Lung (tissue), 12 donors: ENCODE measurements around the gene HLCS. TPM values are rescaled to one million over a fixed set of nuclear protein-coding genes. Genes with fewer than 3 reads are reported as not detected.
A peak's percentile ranks its signal among the peaks of the same experiment; 100 is the strongest.

Experiments used
- ATAC-seq: fragments of 200-7000 bp; cut with Tn5 transposase; one replicate; pipeline ENCODE4 v1.9.1; 2020; ENCODE audit warnings: moderate number of reproducible peaks; ENCODE audit not compliant: insufficient read depth, low FRiP score
- DNase-seq, 3 donors: peaks; one replicate each; pipeline ENCODE4 v3.0.0-alpha.2; 2013 to 2017
- H3K27ac ChIP-seq, 2 donors: one replicate each; pipeline ENCODE4 v1.5.1; 2013; ENCODE audit warnings: mild to moderate bottlenecking in 2 of 2, moderate library complexity in 2 of 2, control low read depth in 1 of 2, inconsistent platforms in 1 of 2, low read depth in 1 of 2, low read length in 1 of 2
- H3K27me3 ChIP-seq, 3 donors: one replicate each; pipeline ENCODE4 v1.5.1; 2013; ENCODE audit warnings: low read length in 2 of 3; ENCODE audit not compliant: control insufficient read depth in 3 of 3, insufficient read depth in 3 of 3
- H3K36me3 ChIP-seq, 4 donors: one replicate each; pipeline ENCODE4 v1.5.1; 2013; ENCODE audit warnings: low read length in 4 of 4, mild to moderate bottlenecking in 1 of 4, moderate library complexity in 1 of 4; ENCODE audit not compliant: control insufficient read depth in 4 of 4, insufficient read depth in 4 of 4
- H3K4me1 ChIP-seq, 5 donors: one replicate each; pipeline ENCODE4 v1.5.1; 2013; ENCODE audit warnings: low read length in 5 of 5, mild to moderate bottlenecking in 2 of 5, moderate library complexity in 1 of 5; ENCODE audit not compliant: control insufficient read depth in 5 of 5, insufficient read depth in 5 of 5
- H3K4me3 ChIP-seq: one replicate; pipeline ENCODE4 v1.5.1; 2013; ENCODE audit warnings: mild to moderate bottlenecking, control low read depth, moderate library complexity
- H3K9ac ChIP-seq, 2 donors: one replicate each; pipeline ENCODE4 v1.5.1; 2013; ENCODE audit warnings: low read length in 2 of 2, control low read depth in 1 of 2; ENCODE audit not compliant: insufficient read depth in 1 of 2
- H3K9me3 ChIP-seq, 4 donors: one replicate each; pipeline ENCODE4 v1.5.1; 2013; ENCODE audit warnings: low read length in 3 of 4, mild to moderate bottlenecking in 1 of 4, moderate library complexity in 1 of 4; ENCODE audit not compliant: control insufficient read depth in 4 of 4, insufficient read depth in 3 of 4
- CTCF ChIP-seq: IDR thresholded peaks from 2 replicates; pipeline ENCODE4 v1.5.1; 2012; ENCODE audit warnings: mild to moderate bottlenecking; ENCODE audit errors: control extremely low read depth, extremely low read depth
- WGBS, 2 donors: extraction: QIAGEN DNeasy Blood & Tissue Kit; methylation state at CpG; one replicate each; pipeline ENCODE4 v1.1.7; 2013; 5-methylcytosine and 5-hydroxymethylcytosine counted together
- polyA plus RNA-seq, 2 donors: library from polyadenylated mRNA; stranded (reverse); fragments of 200-250 nt; gene quantifications; one replicate each; pipeline ENCODE4 v1.2.1, GENCODE V29; 2013
- total RNA-seq, 2 donors: library from RNA; depleted of rRNA in 1 of 2; stranded (reverse); fragments of >200 nt in 1 of 2; gene quantifications; one replicate each; pipeline ENCODE4 v1.2.1, GENCODE V29; 2014 to 2021
- donor health status: control.
- donor health status: control.
- donor health status: Bipolar disorder and iron deficiency.
- donor health status: healthy.
- donor health status: DM: yes; HTN: yes; CAD: no.

The HLCS gene
- total and polyA plus RNA-seq, 4 donors: 5.0 to 28.8 (median 17.5) TPM

- WGBS, 2 donors: 94 to 96% methylated on average over 18 of the region's 18 CpGs
- Histone ChIP-seq H3K4me3 (no peak overlapping the region), H3K27me3 (no peaks in the 10 kb centered on the region), H3K9me3 (peaks cover 0 to 1% (median 0%) of the 10 kb centered on the region in 4 donors), H3K27ac (no peak overlapping the region), H3K4me1 (peaks cover 0 to 67% (median 19%) of the 10 kb centered on the region in 5 donors), H3K36me3 (peaks cover 0 to 5% (median 0%) of the 10 kb centered on the region in 4 donors), H3K9ac (no peak overlapping the region)
- TF ChIP-seq CTCF: no peak
- ATAC-seq: no peak
- DNase-seq: no peak
Measured at GRCh38 chr21:36914244-36915013, 52.0 kb downstream of the HLCS start.

- peaks cover 0 to 5% (median 0%) of the 10 kb centered on the region in 4 donors for H3K36me3 ChIP-seq
- ATAC-seq (no peak), DNase-seq (no peak)
- no peak overlapping the region for H3K27ac ChIP-seq
- no peak overlapping the region for H3K4me3 ChIP-seq
- H3K9me3 ChIP-seq: peaks cover 0 to 1% (median 0%) of the 10 kb centered on the region in 4 donors
- H3K4me1 ChIP-seq: peaks cover 0 to 58% (median 20%) of the 10 kb centered on the region in 5 donors
- no peaks in the 10 kb centered on the region for H3K27me3 ChIP-seq
- 96 to 98% methylated on average over 8 of the region's 8 CpGs for WGBS, 2 donors
- TF ChIP-seq CTCF: no peak
- H3K9ac ChIP-seq: no peak overlapping the region
Measured at GRCh38 chr21:36913247-36914169, 53.0 kb downstream of the HLCS start.

DNA sequence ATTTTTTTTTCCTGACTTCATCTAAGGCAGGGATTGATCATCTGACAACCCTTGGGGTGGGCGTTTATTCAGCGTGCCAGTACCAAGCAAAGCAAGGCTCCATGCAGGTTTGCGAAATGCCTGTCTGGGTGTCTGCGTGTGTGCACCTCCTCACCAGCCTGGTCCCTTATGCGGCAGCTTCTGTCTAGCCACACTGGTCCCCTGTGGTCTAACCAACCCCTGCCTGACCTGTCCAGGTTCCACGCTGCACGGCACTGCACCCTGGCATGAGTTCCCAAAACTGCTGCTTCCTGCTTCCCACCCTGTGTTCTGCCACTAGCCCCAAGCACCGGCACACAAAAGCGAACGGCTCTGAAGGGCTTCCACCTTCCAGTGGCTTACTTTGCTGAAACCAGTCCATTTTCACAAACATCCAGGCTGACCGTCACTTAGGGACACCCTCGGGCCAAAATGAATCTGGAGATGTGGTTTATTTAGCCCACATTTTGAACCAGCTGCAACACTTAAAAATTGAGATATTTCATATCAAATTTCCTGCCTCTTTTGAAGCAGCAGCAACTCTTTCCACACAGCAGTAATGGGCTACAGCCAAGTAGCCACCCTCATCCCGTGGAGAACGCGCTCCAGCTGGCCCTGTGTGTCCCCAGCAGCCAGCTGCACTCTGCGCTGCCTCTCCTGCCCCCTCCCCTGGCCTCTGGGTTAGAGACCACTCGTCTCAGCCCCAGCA, 55.7 kb downstream of the HLCS start:
- peaks cover 0 to 1% (median 0%) of the 10 kb centered on the region in 4 donors for H3K9me3 ChIP-seq
- peak overlapping the region in 1 of 2 donors; percentile 40 for H3K27ac ChIP-seq
- 76 to 84% methylated on average over 17 of the region's 17 CpGs for WGBS, 2 donors
- peak; percentile 96 to 97 (median 96) for DNase-seq
- H3K4me1 ChIP-seq: peaks cover 0 to 32% (median 14%) of the 10 kb centered on the region in 5 donors
- ATAC-seq: no peak
- no peak overlapping the region for H3K4me3 ChIP-seq
- peaks cover 0 to 5% (median 0%) of the 10 kb centered on the region in 4 donors for H3K36me3 ChIP-seq
- no peak overlapping the region for H3K9ac ChIP-seq
- no peak for TF ChIP-seq CTCF
- no peaks in the 10 kb centered on the region for H3K27me3 ChIP-seq
